C4-2B (cell line): ENCODE results near the gene ZNF213.

Experiments used
- CTCF ChIP-seq: fragments of 450-650 bp; conservative IDR thresholded peaks from 2 replicates; pipeline ENCODE4 v1.5.1; 2017; ENCODE audit warnings: mild to moderate bottlenecking
- ZFX ChIP-seq: fragments of 450-650 bp; IDR thresholded peaks from 2 replicates; pipeline ENCODE4 v1.6.1; 2017

DNA sequence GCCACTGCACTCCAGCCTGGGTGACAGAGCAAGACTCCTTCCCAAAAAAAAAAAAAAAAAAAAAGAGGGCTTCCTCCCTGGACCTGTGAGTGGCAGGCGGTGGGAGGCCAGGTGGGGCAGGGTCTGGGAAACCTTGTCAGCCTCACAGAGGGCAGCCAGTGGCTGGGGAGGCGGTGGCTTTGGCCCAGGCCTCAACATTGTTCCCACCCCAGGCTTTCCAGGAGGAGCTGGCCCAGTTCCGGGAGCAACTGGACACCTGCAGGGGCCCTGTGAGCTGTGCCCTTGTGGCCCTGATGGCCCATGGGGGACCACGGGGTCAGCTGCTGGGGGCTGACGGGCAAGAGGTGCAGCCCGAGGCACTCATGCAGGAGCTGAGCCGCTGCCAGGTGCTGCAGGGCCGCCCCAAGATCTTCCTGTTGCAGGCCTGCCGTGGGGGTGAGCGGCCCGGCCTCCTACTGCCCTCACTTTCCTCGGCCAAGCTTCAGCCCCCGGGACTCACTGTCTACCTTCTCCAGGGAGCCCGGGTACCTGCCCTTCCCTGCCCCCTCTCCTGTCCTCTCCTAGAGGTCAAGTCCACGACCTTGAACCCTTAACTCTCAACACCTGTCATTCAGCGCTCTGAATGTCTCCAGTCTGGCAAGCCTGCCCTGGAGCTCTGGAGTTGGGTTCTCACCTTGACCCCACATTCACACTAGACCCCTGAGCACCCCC is 12.4 kb downstream of the ZNF213 start:
- no peak for TF ChIP-seq CTCF
- TF ChIP-seq ZFX = no peak
